RWPE1 (cell line): ENCODE measurements around the gene CLIC3.

Source experiments
- CTCF ChIA-PET: fragments of 350-600 bp; sonication (Branson Sonifier 250); formaldehyde crosslinking; extraction: SDS; loops from one replicate; lab custom pipeline; 2021; lab: Yijun Ruan, JAX
- POLR2A ChIA-PET: fragments of 400-600 bp; formaldehyde crosslinking; extraction: SDS; loops from one replicate; lab custom pipeline; 2020; ENCODE audit warnings: antibody characterized with exemption; ENCODE audit not compliant: low non-redundant PET; lab: Yijun Ruan, JAX
- DNase-seq: peaks from one replicate; pipeline ENCODE4 v3.0.0; 2012; ENCODE audit warnings: low spot score
- H3K27ac ChIP-seq: fragments of 450-650 bp; 2 replicates; pipeline ENCODE4 v1.5.1; 2017
- CTCF ChIP-seq: fragments of 450-650 bp; conservative IDR thresholded peaks from 2 replicates; pipeline ENCODE4 v1.5.1; 2017; ENCODE audit warnings: low read depth, mild to moderate bottlenecking

The CLIC3 gene

GRCh38 chr9:136963341-136963740 is 33.0 kb downstream of the CLIC3 start:
- ChIA-PET CTCF (no interaction called here), POLR2A (no interaction called here)
- peak overlapping the region; percentile 66 for H3K27ac ChIP-seq
- no peak for DNase-seq
- no peak for TF ChIP-seq CTCF

GRCh38 chr9:136962701-136963248 is 33.6 kb downstream of the CLIC3 start:
- H3K27ac ChIP-seq, result peak overlapping the region; percentile 66
- no peak for TF ChIP-seq CTCF
- no peak for DNase-seq
- ChIA-PET CTCF (interaction anchor here (0.7 kb wide), 1 partner anchor 11 kb away, joined by 3 read pairs; no protein-coding TSS in a partner anchor), POLR2A (no interaction called here)

GRCh38 chr9:136962163-136962562 is 34.2 kb downstream of the CLIC3 start:
- CTCF ChIA-PET, result interaction anchor here (0.7 to 1.1 kb wide), 2 partner anchors 11 to 68 kb away, joined by 3 to 4 read pairs; no protein-coding TSS in a partner anchor
- TF ChIP-seq CTCF, result no peak
- DNase-seq, result no peak
- H3K27ac ChIP-seq, result peak overlapping the region; percentile 66
- POLR2A ChIA-PET, result no interaction called here

- no peak for TF ChIP-seq CTCF
- POLR2A ChIA-PET, result no interaction called here
- CTCF ChIA-PET, result interaction anchor here (1.1 kb wide), 1 partner anchor 68 kb away, joined by 4 read pairs; no protein-coding TSS in a partner anchor
- no peak for DNase-seq
- H3K27ac ChIP-seq, result peak overlapping the region; percentile 66
These were observed 34.9 kb downstream of the CLIC3 start for GRCh38 chr9:136961279-136962065.

GRCh38 chr9:136960938-136961275 is 35.5 kb downstream of the CLIC3 start:
- DNase-seq, result no peak
- POLR2A ChIA-PET, result no interaction called here
- H3K27ac ChIP-seq, result peak overlapping the region; percentile 66
- TF ChIP-seq CTCF, result no peak
- CTCF ChIA-PET, result no interaction called here

- ChIA-PET CTCF (interaction anchor here (0.6 kb wide), 1 partner anchor 16 kb away, joined by 3 read pairs; the partner anchor contains the start of gene FBXW5), POLR2A (interaction anchor here (0.5 kb wide), 1 partner anchor 60 kb away, joined by 4 read pairs; no protein-coding TSS in a partner anchor)
- peak overlapping the region; percentile 66; the same call in 1 of the 2 replicates for H3K27ac ChIP-seq
- TF ChIP-seq CTCF, result no peak
- no peak for DNase-seq
These were observed 36.0 kb downstream of the CLIC3 start for GRCh38 chr9:136960212-136960937.
